CD4-positive, alpha-beta T cell treated with Interleukin-2 at 100 ng/mL for 4 hours (primary cell): ENCODE data around the gene CARD19.

Source experiments
- DNase-seq: peaks from one replicate; pipeline ENCODE4 v3.0.0-alpha.2; 2020; ENCODE audit warnings: low spot score

The CARD19 gene

DNA sequence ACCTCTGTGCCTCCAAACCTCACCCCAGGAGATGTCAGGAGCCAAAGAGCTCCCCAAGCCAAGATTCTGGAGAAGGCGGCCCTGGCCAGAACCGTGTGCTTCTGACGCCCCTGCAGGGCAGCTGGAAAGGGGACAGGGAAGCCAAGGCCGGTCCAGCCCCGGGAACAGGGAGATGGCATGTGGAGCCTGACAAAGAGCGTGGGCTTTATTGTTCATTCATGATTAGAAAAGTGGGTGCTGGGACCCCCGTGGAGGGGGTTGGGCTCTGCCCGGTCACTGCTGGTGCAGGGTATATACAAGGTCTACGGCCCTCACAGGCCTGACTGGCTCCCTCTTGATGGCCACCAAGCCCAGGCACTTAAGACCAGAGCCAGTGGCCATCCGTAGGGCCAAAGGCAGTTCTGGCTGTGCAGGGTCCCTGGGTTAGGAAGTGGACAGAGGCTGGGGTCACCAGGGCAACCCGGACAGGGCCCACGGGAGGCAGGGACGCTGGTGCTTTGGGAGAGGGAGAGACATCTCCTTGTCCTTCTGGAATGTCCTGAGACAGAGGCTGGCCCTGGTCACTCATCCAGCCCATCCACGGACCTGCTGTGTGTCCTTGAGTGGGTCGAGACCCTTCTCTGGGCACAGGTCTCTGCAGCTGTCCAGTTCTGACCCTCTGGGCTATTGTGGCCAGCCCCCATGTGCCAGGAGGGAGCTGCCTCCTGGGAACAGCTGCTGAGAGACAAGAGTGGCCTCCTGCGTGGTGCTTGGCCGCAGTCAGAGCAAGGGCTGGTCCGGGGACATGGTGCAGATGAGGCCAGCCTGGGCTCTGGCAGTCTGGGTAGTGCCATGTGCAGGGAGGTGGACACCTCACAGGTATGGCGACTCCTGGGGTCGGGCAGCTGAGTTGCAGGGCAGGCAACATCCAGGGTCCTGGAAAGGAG is 25.6 kb downstream of the CARD19 start:
- no peak for DNase-seq

DNA sequence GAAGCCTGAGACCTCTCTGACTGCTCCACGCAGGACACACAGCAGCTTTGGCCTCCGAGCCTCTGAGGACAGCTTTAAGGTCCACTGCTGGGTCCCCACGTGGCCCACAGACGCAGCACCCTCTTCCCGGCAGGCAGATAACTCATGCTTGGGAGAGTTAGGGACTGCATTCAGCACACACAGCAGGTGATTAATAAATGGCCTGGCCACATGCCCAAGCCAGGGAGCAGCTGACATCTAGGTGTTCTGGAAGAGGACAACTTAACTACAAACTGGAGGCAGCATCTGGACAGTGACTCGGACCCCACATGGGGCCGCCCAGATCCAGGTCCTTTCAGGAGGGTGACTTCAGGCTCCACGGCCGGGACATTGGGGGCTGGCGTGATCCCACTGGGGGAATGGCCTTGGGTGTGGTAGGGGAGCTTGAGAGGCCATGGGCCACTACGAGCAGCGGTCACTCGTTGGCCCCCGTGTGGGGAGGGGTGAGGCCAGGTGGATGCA is 26.8 kb downstream of the CARD19 start:
- DNase-seq: no peak

DNA sequence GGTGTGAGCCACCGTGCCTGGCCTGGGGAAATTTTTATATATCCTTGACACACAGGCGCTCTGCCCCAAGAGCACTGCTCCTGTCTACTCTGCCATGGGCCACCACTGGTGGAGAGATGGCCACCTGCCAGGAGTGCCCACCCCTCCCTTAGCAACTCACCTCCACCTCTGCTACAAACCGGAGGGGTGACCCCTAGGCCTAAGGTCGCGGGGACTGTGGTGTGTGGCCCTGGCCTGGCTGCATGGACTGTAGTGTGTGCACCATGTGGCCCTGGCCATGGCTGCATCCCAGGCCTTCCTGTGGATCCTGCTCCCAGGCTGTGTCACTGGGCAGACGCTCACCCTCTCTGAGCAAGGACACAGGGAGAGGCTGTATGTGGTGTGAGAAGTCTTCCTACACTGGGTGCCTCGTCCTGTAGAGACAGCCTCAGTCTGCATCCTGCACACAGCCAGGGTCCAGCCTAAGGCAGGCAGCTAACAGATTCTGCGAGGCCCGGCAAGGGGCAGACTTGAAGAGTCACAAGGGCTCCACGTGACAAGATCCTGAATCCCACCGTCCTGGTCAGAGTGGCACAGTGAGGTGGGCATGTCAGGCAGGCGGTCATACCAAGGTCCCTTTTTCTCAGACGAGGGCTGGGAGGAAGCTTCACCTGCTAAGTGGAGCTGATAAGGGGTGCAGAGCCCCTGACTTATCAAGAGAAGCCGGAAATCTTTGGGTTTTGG is 27.7 kb downstream of the CARD19 start:
- DNase-seq: no peak

DNA sequence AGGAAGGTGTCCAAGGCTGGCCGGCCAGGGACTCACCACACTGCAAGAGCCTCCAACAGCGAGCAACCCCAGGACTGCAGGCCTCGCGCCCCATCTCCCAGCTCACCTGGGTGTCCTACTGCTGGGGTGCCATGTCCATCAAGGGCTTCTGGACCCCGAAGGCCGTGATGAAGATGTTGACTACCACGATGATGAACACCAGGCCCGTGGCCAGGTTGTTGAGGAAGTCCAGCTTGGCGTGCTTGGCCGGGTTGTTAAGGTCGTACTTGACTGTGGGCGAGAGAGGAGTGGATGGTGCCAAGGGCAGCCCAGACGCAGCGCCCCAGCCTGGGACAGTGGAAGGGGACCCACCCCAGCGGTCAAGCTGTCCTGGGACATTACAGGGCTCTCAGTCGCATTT is 28.8 kb downstream of the CARD19 start:
- no peak for DNase-seq

DNA sequence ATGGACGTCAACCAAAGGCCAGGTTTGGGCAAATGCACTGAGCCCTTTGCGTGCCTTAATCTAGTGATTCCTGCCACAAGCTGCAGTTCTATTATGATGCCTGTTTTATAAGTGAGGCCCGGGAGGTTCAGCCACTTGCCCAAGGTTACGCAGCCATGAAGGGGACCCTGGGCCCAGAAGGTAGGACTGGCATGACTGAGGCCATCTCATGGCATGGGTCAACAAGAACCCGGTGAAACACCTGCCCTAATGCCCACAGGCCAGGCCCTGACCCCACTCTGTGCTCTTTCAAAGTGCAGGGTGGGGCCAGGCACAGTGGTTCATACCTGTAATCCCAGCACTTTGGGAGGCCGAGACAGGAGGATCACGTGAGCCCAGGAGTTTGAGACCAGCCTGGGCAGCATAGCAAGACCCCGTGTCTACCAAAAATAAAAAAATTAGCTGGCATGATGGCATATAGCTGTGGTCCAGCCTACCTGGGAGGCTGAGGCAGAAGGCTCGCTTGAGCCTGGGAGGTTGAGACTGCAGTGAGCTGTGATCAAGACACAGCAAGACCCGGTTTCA is 29.4 kb downstream of the CARD19 start:
- DNase-seq: no peak

DNA sequence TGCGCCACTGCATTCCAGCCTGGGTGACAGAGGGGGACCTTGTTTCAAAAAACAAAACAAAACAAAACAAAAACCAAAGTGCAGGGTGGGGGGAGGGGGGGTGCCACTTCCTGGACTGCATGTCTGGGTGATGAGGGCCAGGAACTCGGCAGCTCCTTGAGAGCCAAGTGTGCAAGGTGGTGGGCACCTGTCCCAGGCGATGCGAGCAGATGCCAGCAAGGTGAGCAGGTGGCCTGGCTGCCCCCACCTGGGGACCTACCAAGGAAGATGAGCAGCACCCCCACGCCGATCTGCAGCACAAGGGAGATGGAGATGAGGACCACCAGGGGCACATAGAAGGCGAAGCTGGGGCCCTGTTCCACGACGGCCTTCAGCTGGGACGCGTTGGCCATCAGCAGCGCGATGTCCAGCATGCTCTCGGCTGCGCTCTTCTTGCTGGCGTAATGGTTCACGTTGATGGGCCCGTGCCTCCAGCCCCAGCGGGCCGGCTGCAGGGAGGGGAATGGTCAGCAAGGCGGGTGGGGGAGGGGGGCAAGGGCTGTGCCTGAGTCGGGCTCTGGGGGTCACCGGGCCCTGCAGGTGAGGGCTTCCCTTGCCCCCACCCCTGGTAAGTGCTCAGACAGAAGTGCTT is 30.2 kb downstream of the CARD19 start:
- DNase-seq: no peak

DNA sequence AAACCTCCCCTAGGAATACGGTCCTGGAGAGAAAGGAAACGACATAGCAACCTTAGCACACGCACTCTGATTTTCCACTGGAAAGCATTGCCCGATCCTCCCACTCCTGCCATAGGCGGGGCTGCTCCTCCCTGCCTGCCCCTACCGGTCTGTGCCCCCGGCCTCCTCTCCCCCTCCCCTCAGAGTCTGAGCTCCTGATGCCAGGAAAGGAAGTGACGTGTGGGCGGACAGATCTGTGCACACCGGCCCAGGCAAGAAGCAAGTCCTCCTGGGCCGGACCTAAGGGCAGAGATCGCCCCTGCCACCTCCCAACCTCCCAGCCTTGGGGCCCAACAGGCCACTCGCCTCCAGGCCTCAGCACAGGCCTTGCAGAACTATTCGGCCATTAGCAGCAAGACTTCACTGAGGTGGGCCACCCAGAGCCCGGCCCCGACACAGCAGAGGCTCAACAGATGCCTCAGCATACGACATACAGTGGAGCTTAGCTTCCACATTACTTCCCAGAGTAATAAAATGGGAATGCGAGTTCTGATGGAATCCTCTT is 30.9 kb downstream of the CARD19 start:
- no peak for DNase-seq

DNA sequence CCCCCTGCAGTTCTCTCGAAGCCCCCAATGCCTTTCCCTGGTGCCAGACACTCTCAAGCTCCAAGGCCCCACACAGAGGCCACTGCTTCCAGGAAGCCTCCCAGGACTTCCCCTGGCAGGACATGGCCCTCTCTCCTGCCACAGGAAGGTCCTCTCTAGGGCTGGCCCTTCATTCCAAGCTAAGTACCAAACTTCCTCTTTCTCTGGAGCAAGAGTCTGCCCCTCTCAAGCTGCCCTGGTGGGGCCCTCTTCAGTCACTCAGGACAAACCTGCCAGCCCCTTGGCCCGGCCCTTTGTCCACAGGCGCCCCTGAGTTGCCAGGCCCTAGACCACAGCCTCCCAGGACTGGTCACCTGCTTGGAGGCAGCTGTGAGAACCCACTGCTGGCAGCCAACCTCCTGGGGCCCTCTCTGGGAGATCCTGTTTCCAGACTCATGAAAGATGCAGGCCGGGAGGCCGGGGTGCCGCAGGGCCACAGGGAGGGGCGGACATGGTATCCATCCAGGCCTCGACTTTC is 31.4 kb downstream of the CARD19 start:
- DNase-seq: no peak

DNA sequence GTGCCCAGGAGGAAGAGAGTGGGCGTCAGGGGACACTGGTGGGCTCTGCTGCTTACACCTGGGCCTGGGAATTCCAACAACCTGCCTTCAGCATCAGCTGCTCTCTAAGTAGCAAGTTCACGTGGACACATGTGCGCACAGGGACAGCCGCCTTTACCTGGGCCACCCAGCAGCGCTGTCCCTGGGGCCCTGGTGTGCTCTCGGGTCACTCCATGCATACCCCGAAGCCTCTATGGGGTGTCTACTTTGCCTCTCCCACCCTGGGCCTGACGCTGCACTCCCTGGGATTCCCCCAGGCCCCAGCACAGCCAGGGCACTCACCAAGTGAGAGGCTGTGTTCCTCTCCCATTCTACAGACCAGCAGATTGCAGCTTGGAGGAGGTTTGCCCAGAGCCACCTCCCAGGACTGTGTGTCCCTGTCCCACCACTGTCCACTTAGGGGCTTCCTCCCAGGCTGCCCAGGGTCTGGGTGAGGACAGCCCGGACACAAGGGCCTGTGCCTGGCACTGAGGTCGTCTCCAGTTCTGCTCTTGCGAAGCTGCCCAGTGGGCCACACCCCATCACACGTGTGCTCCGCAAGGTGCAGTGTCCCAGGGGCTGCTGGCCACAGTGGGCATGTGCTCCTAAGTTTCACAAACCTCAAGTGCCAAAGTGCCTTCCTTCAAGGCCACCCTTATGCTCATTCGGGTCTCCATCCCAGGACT is 32.1 kb downstream of the CARD19 start:
- DNase-seq: no peak

DNA sequence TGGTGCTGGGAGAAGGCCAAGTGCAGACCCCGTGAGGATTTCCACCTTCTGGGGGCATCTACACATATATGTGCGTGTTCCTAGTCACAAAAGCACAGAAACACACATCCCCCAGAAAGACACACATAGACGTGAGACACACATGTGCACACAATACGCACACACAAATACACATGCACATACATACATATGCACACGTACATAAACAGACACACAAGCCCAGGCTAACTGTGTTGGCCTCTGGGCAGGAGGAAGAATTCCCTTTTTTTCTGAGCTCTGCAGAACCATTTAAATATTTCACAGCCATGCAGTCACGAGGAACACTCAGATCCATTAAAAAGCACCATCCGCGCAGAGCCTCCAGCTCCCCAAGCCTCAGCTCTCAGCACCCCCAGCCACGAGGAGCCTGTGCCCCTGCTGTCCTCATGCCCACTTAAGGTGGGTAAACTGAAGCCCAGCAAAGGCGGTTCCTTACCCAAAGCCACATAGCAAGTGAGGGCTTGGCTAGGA is 32.8 kb downstream of the CARD19 start:
- DNase-seq: no peak

DNA sequence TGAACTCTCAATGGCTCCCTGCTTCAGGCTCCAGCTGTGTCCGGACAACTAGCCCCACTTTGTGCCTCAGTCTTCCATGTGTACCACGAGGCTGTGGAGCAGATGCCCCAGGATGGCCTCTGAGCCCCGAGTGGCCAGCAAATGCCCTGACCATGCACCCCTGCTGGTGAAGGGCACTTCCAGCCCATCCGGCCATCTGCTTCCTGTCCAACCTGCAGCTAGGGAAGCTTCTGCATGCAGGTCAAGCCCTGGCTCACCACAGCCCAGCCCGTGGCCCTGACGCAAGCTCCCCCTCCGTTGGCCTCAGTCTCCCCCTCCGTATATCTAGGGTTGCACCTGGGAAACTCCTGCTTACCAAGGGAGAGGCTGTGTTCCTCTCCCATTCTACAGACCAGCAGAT is 33.3 kb downstream of the CARD19 start:
- DNase-seq: no peak

DNA sequence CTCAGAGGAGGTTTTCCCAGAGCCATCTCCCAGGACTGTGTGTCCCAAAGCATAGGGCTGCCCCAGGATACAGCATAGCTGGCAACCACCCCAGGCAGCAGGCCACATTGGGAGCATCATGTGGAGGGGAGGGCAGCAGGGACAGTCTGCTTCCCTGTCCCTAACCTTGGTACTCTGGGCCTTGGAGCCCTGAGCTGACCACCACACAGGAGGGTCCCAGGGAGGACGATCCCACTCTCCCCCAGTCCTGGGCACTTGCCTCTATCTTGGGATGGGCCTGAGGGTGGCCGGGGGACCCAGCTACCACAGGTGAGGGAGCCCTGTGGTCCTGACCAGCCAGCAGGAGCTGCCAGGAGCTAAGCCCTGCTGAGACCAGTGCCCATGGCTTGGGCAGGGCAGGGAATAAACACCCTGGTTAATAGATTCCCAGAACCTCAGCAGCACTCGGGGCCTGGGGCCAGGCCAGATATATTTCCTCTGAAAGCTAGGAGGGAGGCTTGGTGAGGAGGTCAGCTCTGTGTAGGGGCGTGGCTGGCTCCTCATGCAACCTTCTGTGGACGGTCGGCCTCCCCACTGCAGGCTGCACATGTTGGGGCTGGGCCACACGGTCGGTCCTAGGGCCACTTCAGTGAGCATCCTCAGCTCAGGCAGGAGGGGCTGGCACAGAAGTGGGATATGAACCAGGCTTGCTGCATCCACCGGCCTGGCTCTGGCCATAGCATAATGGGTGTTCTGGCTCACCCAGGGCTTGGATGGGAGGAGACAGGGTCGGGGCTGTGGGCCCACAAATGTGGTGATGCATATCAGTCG is 33.9 kb downstream of the CARD19 start:
- DNase-seq: no peak

DNA sequence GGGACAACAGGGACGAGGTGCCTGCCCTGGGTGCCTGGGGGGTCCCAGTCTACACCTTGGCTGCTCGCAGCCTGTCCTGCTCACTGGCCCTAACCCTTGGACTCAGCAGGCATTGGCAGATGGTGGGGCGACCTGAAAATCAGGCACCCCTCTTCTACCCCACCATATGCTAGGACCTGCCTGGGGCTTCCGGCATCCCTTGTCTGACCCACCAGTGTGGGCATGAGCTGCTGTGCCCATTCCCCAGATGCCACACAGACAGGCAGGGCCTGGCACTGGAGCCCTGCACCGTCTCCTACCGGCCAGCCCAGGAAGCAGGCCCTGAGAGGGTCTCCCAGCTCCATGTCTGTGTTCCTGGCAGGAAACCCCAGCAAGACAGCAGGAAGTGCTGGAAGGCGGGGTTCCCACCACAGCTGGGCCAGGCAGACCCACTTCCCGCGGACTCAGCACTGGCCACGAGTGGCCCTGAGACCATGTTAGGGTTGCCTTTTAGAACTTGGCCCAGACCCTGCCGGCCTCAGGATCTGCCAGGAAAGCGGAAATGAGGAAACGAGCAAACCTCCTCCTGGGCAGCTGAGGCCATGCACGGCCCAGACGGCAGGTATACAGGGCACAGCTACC is 35.0 kb downstream of the CARD19 start:
- DNase-seq: no peak

DNA sequence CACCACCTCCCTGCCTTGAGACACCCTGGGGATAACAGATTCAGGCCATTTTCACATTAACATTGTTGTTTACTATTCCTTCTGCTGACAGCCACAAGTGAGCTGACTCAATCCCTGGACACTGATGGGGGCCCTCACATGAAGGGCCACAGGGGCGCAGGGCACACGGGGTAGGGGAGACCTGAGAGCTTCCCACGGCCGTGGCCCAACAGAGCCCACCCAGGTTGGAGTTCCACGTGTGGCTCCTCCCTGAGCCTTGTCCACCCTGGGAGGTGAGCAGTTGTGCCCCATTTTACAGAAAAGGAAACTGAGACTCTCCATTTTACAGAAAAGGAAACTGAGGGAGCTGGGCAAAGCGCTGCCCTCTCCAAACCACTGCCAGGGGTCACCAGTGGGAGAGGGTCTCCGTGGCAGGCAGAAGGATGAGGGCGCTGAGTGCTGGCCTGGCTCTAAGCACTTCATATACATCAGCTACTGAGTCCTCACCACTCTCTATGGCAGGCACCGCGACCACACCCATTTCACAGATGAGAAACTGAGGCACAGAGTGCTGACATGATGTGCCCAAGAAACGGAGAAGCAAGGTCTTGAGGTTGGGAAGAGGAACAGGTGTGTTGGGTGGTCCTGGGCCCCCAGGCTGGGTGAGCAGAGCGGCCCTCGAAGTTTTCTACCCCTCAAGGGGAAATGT is 35.7 kb downstream of the CARD19 start:
- no peak for DNase-seq

DNA sequence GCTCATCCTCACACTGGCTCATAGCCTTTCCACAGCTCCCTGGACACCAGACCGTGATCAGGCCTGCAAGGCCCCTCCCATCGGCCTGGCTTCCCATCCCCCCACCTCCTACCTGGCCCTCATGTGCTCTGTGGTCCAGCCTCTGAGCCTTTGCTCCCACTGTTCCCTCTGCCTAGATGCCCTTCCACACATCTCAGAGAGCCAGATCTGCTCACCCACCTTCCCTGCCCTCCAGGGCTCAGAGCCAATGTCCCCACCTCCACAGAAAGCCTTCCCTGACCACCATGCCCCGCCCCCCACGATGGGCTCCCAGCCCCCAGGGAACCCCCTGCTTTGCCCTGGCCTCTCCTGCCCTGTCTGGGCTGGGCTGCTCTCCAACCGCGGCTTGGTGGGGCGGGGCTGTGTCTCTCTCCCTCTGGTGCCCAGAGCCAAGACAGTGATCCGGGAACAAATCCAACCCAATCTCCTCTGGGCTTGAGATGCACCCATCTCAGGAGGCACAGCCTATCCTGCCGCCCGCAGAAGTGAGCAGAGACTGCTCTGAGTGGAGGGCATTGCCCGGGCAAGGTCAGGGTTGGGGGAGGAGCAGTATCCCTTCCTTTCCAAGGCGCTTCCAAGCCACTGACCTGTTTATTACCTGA is 36.4 kb downstream of the CARD19 start:
- no peak for DNase-seq

DNA sequence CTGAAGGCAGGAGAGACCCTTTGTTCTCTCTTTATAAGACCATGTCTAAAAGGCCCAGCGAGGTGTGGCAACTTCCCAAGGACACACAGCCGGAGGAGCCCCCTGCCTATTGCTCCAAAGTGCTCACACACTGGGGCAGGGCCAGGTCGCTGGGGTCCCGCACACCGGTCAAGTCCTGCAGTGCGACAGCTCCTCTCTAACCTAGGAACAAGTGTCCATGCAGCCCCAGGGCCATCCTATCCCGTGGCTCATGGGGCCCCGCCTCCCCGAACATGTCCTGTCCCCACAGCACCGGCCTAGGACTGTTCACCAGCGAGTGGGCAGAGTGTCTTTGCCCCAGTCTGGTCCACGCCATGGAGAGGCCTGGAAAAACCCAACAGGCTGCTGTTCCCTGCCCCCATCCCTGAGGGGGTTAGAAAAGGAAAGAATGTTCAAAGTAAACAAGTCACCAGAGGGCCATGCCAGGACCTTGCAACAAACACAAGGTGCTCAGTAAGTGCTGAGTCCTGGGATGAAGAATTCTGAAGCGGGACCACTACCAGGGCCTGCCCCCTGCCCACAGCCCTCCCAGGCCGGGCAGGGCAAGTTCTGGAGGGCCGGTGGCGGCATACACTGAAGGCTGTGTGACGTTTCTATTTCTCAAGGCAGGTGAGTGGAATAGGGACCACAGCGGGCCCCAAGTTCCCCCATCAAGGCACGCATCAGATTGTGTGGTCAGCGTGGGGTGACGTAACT is 37.1 kb downstream of the CARD19 start:
- peak; percentile 40 for DNase-seq

DNA sequence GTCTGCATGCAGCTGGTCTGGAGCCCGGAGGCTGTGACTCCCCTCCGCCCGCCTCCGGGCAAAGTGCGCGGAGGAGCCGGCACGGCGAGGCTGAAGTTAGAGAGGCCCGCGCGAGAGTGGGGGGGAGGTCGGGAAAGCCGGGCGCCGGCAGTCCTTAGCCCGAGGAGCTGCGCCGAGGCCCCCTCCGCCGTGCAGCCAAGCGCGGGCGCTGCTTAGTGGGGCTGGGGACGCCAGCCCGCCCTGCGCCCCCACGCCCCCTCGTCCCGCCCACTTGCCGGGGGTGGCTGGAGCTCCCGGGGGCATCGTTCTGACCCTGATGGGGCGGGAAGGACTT is 37.6 kb downstream of the CARD19 start:
- DNase-seq: no peak
